ENCODE measurements around the gene MLIP. TPM values are rescaled to one million over a fixed set of nuclear protein-coding genes. Genes with fewer than 3 reads are reported as not detected.

The MLIP gene
- total and polyA plus RNA-seq, 2 experiments from 2014 or later = not detected

GRCh38 chr6:54216336-54216735 lies 105.1 kb downstream of the MLIP start:
- peaks cover 1% of the 10 kb centered on the region for H3K27me3 Mint-ChIP-seq (ENCODE audit: insufficient read depth, low read depth, poor library complexity)
- no peak overlapping the region for H3K4me3 Mint-ChIP-seq
- H3K4me1 Mint-ChIP-seq = no peaks in the 10 kb centered on the region; the same call in 2 of the 3 replicates
- Histone ChIP-seq H3F3A (replicated peaks; ENCODE audit: low read depth) (no peaks in the 10 kb centered on the region), H2AFZ (no peak overlapping the region), H3K27me3 (ENCODE audit: insufficient read depth) (no peaks in the 10 kb centered on the region), H4K20me1 (replicated peaks; ENCODE audit: insufficient read depth) (no peaks in the 10 kb centered on the region), H3K4me2 (no peak overlapping the region), H3K79me2 (replicated peaks; ENCODE audit: insufficient read depth) (no peaks in the 10 kb centered on the region), H3K27ac (ENCODE audit: low read depth) (no peak overlapping the region), H3K4me3 (no peak overlapping the region), H3K36me3 (ENCODE audit: insufficient read depth) (no peaks in the 10 kb centered on the region), H3K9me2 (ENCODE audit: insufficient read depth) (no peaks in the 10 kb centered on the region), H3K4me1 (ENCODE audit: insufficient read depth) (no peaks in the 10 kb centered on the region)
- TF ChIP-seq ETS1 (IDR thresholded peaks at IDR 0.05) = no peak
- TF ChIP-seq EZH2phosphoT487 (IDR thresholded peaks at IDR 0.05; ENCODE audit: unreplicated experiment) = no peak
- no peak for TF ChIP-seq CTCF (conservative IDR thresholded peaks at IDR 0.05; ENCODE audit: low read depth in 2 of 2)
- no peak for TF ChIP-seq CREB1 (CRISPR knock-in tag; IDR thresholded peaks at IDR 0.05; ENCODE audit: low read depth)
- DNase-seq (ENCODE audit: low spot score) (no peak), ATAC-seq (no peak)
- H3K9me3 Mint-ChIP-seq = no peaks in the 10 kb centered on the region
- H3K36me3 Mint-ChIP-seq (ENCODE audit: low read depth) = no peaks in the 10 kb centered on the region
- H3K27ac Mint-ChIP-seq = no peak overlapping the region

- H3K79me2 ChIP-seq (replicated peaks; ENCODE audit: insufficient read depth) = no peaks in the 10 kb centered on the region
- H3K4me1 Mint-ChIP-seq = no peaks in the 10 kb centered on the region; the same call in 2 of the 3 replicates
Observed at GRCh38 chr6:54217018-54217417, 105.8 kb downstream of the MLIP start.

More at GRCh38 chr6:54217018-54217417, 105.8 kb downstream of the MLIP start:
- Histone ChIP-seq H3K36me3 (ENCODE audit: insufficient read depth) (no peaks in the 10 kb centered on the region), H3K4me2 (no peak overlapping the region), H3K4me3 (no peak overlapping the region), H3F3A (replicated peaks; ENCODE audit: low read depth) (no peaks in the 10 kb centered on the region), H2AFZ (no peak overlapping the region), H3K4me1 (ENCODE audit: insufficient read depth) (no peaks in the 10 kb centered on the region), H3K9me2 (ENCODE audit: insufficient read depth) (no peaks in the 10 kb centered on the region), H3K27me3 (ENCODE audit: insufficient read depth) (no peaks in the 10 kb centered on the region), H4K20me1 (replicated peaks; ENCODE audit: insufficient read depth) (no peaks in the 10 kb centered on the region), H3K27ac (ENCODE audit: low read depth) (no peak overlapping the region)
- peaks cover 1% of the 10 kb centered on the region for H3K27me3 Mint-ChIP-seq (ENCODE audit: insufficient read depth, low read depth, poor library complexity)
- no peak for DNase-seq (ENCODE audit: low spot score)
- no peak overlapping the region for H3K4me3 Mint-ChIP-seq
- no peak for TF ChIP-seq REST (IDR thresholded peaks at IDR 0.05; ENCODE audit: unreplicated experiment)
- TF ChIP-seq CTCF (conservative IDR thresholded peaks at IDR 0.05; ENCODE audit: low read depth in 2 of 2) = no peak
- no peak for TF ChIP-seq ZNF114 (CRISPR knock-in tag; IDR thresholded peaks at IDR 0.05)
- no peak for TF ChIP-seq ETS1 (IDR thresholded peaks at IDR 0.05)
- H3K36me3 Mint-ChIP-seq (ENCODE audit: low read depth) = no peaks in the 10 kb centered on the region
- no peaks in the 10 kb centered on the region for H3K9me3 Mint-ChIP-seq
- ATAC-seq = no peak
- H3K27ac Mint-ChIP-seq = no peak overlapping the region
